Measurements from ENCODE around the gene NT5DC1.
"Not testable (repeated sequence)": the region's sequence is repeated elsewhere in the genome, so short reads cannot be mapped to it uniquely, and the experiment has no call there.

Gene NT5DC1

GRCh38 chr6:116090251-116090650 lies 10.4 kb upstream of the NT5DC1 start:
- no peak for DNase-seq (ENCODE audit: low spot score)

- DNase-seq (ENCODE audit: low spot score) = no peak
Observed at GRCh38 chr6:116094041-116094440, 6.6 kb upstream of the NT5DC1 start.

GRCh38 chr6:116096048-116096759 lies 4.4 kb upstream of the NT5DC1 start:
- not testable (repeated sequence) for DNase-seq (ENCODE audit: low spot score)

- peak; percentile 15 for DNase-seq (ENCODE audit: low spot score)
Observed at GRCh38 chr6:116096979-116097816, 3.5 kb upstream of the NT5DC1 start.

GRCh38 chr6:116099036-116099435 lies 1.6 kb upstream of the NT5DC1 start:
- no peak for DNase-seq (ENCODE audit: low spot score)

- DNase-seq (ENCODE audit: low spot score) = no peak
Observed at GRCh38 chr6:116101302-116101718, 657 bp downstream of the NT5DC1 start.

GRCh38 chr6:116101790-116102189 lies 1.1 kb downstream of the NT5DC1 start:
- DNase-seq (ENCODE audit: low spot score) = no peak

- DNase-seq (ENCODE audit: low spot score) = no peak
Observed at GRCh38 chr6:116102873-116103272, 2.2 kb downstream of the NT5DC1 start.

GRCh38 chr6:116104636-116105035 lies 4.0 kb downstream of the NT5DC1 start:
- no peak for DNase-seq (ENCODE audit: low spot score)

GRCh38 chr6:116105247-116105646 lies 4.6 kb downstream of the NT5DC1 start:
- DNase-seq (ENCODE audit: low spot score) = no peak

- no peak for DNase-seq (ENCODE audit: low spot score)
Observed at GRCh38 chr6:116106146-116106545, 5.5 kb downstream of the NT5DC1 start.

- DNase-seq (ENCODE audit: low spot score) = no peak
Observed at GRCh38 chr6:116108836-116109235, 8.2 kb downstream of the NT5DC1 start.

GRCh38 chr6:116111552-116112528 lies 11.2 kb downstream of the NT5DC1 start:
- peak; percentile 44 for DNase-seq (ENCODE audit: low spot score)

GRCh38 chr6:116113386-116113785 lies 12.7 kb downstream of the NT5DC1 start:
- no peak for DNase-seq (ENCODE audit: low spot score)

GRCh38 chr6:116115781-116116180 lies 15.1 kb downstream of the NT5DC1 start:
- DNase-seq (ENCODE audit: low spot score) = no peak

- DNase-seq (ENCODE audit: low spot score) = peak; percentile 58
Observed at GRCh38 chr6:116118608-116119007, 18.0 kb downstream of the NT5DC1 start.

GRCh38 chr6:116120430-116120829 lies 19.8 kb downstream of the NT5DC1 start:
- no peak for DNase-seq (ENCODE audit: low spot score)

- DNase-seq (ENCODE audit: low spot score) = no peak
Observed at GRCh38 chr6:116126032-116126431, 25.4 kb downstream of the NT5DC1 start, which contains the start of gene COL10A1. Gene COL10A1 (minus strand): TSS chr6:116126132. CDS start chr6:116125492, 640 bp downstream.

- peak; percentile 28 for DNase-seq (ENCODE audit: low spot score)
Observed at GRCh38 chr6:116127771-116128493, 27.3 kb downstream of the NT5DC1 start.

- DNase-seq (ENCODE audit: low spot score) = no peak
Observed at GRCh38 chr6:116133453-116133852, 32.8 kb downstream of the NT5DC1 start.

- no peak for DNase-seq (ENCODE audit: low spot score)
Observed at GRCh38 chr6:116136373-116136772, 35.7 kb downstream of the NT5DC1 start.

Data from AG08395 (cell line).